IMR-90 (cell line): ENCODE measurements around the gene CAGE1.

Experiments used
- BHLHE40 ChIP-seq: fragments of 150-350 bp; IDR thresholded peaks from 2 replicates; pipeline ENCODE4 v1.6.1; 2016; ENCODE audit warnings: mild to moderate bottlenecking, low read depth, low read length
- CEBPB ChIP-seq: IDR thresholded peaks from 2 replicates; pipeline ENCODE4 v1.6.1; 2012; ENCODE audit warnings: low read depth, low read length, improper control_type of control experiment
- CTCF ChIP-seq: conservative IDR thresholded peaks from 2 replicates; pipeline ENCODE4 v1.5.1; 2012; ENCODE audit warnings: mild to moderate bottlenecking, low read depth, low read length, improper control_type of control experiment
- POLR2A ChIP-seq: IDR thresholded peaks from 2 replicates; pipeline ENCODE4 v1.6.1; 2012; ENCODE audit warnings: mild to moderate bottlenecking, low read depth, low read length

GRCh38 chr6:7434672-7435071 is 45.1 kb upstream of the CAGE1 start:
- TF ChIP-seq CTCF (no peak), POLR2A (no peak), BHLHE40 (no peak), CEBPB (no peak)
